Stimulated activated CD8-positive, alpha-beta memory T cell treated with anti-CD3 and anti-CD28 coated beads, Interleukin-15, amount 100 ng/mL, for 4 hours (primary cell): ENCODE measurements around the gene ARRDC2.

Experiments used
- DNase-seq, 2 donors: peaks; one replicate each; pipeline ENCODE4 v3.0.0-alpha.2; 2020; ENCODE audit warnings: low read depth in 2 of 2

The ARRDC2 gene

DNA sequence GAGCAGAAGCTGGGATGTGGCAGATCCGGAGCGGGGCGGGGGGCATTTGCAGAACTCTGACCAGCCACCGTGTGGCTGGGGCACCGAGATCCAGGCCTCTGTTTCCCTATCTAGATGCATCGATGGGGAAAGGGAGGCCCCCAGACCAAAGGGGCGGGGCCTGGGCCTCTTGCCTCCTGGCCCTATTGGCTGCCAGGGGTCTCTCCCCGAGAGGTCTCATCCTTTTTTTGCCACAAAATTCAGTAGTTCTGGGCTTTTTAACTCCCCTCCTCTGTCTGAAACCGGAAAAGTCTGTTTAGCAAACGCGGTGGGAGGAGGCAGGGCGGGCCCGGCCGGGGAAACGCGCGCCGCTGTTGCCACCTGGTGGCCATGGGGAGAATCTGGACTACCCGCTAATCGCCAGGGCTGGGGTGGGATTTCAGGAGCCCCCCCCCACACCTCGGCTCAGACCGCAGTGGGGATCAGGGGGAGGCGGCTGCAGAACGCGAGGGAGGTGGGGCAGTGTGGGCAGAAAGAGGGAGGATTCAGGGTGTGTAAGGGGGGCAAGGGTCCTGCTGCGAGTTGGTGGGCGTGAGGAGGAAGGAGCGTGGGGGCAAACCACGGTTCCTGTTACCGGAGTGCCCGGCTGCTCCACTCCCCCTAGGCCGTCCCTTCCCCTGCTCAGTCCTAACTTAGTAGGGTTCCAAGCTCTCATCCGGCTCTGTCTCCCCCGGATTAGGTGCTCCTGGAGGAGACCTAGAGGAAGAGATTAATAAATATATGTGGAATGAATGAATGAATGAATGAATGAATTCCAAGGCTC, 50.4 kb downstream of the ARRDC2 start:
- DNase-seq = peak; percentile 57 to 61

DNA sequence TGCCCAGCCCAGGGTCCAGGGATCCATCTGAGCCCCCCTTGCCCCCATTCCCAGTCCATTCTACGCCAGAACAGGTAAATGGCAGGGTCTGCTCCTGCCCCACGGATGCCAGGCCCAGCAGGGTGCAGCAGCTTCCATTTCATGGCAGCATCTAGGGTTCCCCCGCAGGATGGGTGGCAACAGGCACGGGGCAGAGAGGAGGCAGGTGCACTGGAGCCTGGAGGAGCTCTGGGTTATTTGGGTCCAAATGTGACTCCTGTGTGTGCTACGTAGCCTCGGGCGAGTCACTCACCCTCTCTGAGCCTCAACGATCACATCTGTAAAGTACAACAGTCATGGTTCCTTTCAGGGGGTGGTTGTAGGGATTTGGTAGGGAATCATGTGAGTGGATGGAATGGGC, 51.3 kb downstream of the ARRDC2 start:
- DNase-seq = no peak

DNA sequence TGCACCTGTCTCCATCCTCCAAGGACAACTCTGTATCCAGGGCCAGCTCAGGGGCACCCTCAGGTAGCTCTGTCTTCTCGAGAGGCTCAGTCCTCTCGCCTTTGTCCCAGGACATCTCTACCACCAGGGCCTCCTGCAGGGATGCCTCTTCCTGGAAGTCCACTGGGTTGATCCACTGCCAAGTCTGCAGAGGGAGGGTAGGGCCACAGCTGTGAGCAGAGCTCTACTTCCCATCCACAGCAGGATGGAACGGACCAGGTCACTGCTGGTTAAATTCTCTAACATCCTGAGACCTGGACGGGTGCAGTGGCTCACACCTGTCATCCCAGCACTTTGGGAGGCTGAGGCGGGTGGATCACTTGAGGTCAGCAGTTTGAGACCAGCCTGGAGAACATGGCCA, 51.9 kb downstream of the ARRDC2 start:
- DNase-seq = no peak

DNA sequence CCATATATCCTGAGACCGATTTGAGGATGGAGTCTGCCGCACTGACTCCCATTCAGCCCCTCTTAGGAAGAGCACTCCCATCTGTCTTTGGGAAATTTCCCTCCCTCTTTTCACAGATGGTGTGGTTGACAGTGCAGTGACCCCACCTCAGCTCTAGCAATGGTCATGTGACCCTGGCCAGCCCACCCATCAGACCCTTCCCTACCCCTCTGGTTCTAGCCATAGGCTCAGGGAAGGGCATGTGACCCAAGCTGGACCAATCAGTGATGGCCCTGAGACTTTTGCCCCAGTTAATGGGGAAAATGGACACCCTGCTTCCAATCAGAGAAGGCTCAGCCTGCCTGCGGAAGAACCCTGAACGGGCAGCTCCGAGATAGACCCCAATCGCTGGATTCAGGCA, 52.5 kb downstream of the ARRDC2 start:
- no peak for DNase-seq

DNA sequence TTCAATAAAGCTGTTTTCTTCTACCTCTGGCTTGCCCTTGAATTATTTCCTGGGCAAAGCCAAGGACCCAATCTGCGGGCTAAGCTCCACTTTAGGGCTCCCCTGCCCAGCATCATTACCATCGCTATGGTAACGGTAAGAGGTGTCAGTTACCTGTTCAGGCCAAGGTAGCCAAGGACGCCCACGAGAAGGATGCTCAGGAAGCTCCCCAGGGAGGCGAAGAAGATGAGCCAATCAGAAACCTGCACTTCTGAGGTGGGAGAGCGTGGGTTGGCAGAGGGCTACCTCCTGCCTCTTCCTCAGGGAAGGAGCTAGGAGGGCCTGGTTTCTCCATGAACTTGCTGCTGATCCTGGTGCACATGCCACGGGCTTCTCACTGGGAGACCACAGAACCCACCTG, 54.1 kb downstream of the ARRDC2 start:
- DNase-seq = no peak

DNA sequence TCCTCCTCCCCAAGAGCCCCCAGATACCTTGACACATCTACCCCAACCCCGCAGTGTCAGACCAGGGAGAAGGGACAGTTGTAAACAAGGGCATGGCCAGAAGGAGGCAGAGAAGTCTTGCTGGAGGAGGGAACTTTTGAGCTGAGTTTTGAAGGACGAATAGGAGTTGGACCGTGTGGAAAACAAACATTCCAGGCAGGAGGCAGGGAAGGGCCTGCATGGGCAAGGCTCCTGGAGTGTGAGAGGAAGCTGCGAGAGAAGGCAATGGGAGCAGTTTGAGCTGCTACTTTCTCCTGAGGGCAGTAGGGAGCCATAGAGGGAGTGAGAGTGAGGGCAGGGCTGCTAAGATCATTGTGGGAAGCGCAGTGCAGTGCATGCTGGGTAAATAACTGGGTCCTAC, 55.5 kb downstream of the ARRDC2 start:
- no peak for DNase-seq
